Upper lobe of right lung (tissue), 1 donor: ENCODE data around the gene DPYSL3. TPM values are rescaled to one million over a fixed set of nuclear protein-coding genes. Genes with fewer than 3 reads are reported as not detected.
"Not testable (repeated sequence)": the region's sequence is repeated elsewhere in the genome, so short reads cannot be mapped to it uniquely, and the experiment has no call there.

ENCODE experiments used
- ATAC-seq: fragments of 200-7000 bp; cut with Tn5 transposase; one replicate; pipeline ENCODE4 v1.9.1; 2020; ENCODE audit warnings: mild to moderate bottlenecking, moderate library complexity
- DNase-seq: peaks from one replicate; pipeline ENCODE4 v3.0.0-alpha.2; 2020
- H3K27ac ChIP-seq: fragments of 200-600 bp; one replicate; pipeline ENCODE4 v1.8.0; 2022
- H3K27me3 ChIP-seq: fragments of 200-600 bp; one replicate; pipeline ENCODE4 v1.8.0; 2022; ENCODE audit warnings: mild to moderate bottlenecking
- H3K36me3 ChIP-seq: fragments of 200-600 bp; one replicate; pipeline ENCODE4 v1.8.0; 2022
- H3K4me1 ChIP-seq: fragments of 200-600 bp; one replicate; pipeline ENCODE4 v1.8.0; 2022
- H3K4me3 ChIP-seq: fragments of 200-600 bp; one replicate; pipeline ENCODE4 v1.8.0; 2022; ENCODE audit warnings: mild to moderate bottlenecking
- H3K9me3 ChIP-seq: fragments of 200-600 bp; one replicate; pipeline ENCODE4 v1.8.0; 2022
- CTCF ChIP-seq: fragments of 200-600 bp; IDR thresholded peaks from one replicate; pipeline ENCODE4 v1.8.0; 2022; ENCODE audit warnings: antibody characterized with exemption
- intact Hi-C: fragments of 100-400 bp; cut with DNase I; formaldehyde crosslinking; loops from one replicate; pipeline ENCODE4 v1.11.0; 2022
- total RNA-seq: library from RNA; stranded (reverse); fragmentation: NEBNext Ultra II Directional; extraction: Animal tissue kit (Norgen Biotek cat#: 25700); gene quantifications from one replicate; pipeline ENCODE4 v1.2.1, GENCODE V29; 2021
- donor health status: DM: no; HTN: yes; CAD: no; lungs with severe emphysema.

The DPYSL3 gene
- total RNA-seq, 1 donor from 2014 or later: 52.8 TPM

GRCh38 chr5:147375151-147375550, 134.7 kb downstream of the DPYSL3 start:
- no peak for DNase-seq
- intact Hi-C loops: loop anchor here (10.0 kb wide), 1 partner anchor 140 kb away; the partner anchor contains the start of gene STK32A
- H3K36me3 ChIP-seq: no peaks in the 10 kb centered on the region
- H3K4me1 ChIP-seq: no peaks in the 10 kb centered on the region
- ATAC-seq: no peak
- no peak overlapping the region for H3K27ac ChIP-seq
- H3K27me3 ChIP-seq: no peaks in the 10 kb centered on the region
- no peaks in the 10 kb centered on the region for H3K9me3 ChIP-seq
- TF ChIP-seq CTCF: no peak
- H3K4me3 ChIP-seq: no peak overlapping the region

- Histone ChIP-seq H3K36me3 (no peaks in the 10 kb centered on the region), H3K9me3 (no peaks in the 10 kb centered on the region), H3K27ac (no peak overlapping the region), H3K4me1 (no peaks in the 10 kb centered on the region), H3K4me3 (no peak overlapping the region), H3K27me3 (no peaks in the 10 kb centered on the region)
- no peak for DNase-seq
- intact Hi-C loops: loop anchor here (10.0 kb wide), 1 partner anchor 139 kb away; the partner anchor contains the start of gene STK32A
- no peak for TF ChIP-seq CTCF
- no peak for ATAC-seq
Measured at GRCh38 chr5:147373328-147373727, 136.5 kb downstream of the DPYSL3 start.

GRCh38 chr5:147372191-147372590, 137.7 kb downstream of the DPYSL3 start:
- intact Hi-C loops: loop anchor here (10.0 kb wide), 1 partner anchor 137 kb away; the partner anchor contains the start of gene STK32A
- TF ChIP-seq CTCF: no peak
- DNase-seq (no peak), ATAC-seq (no peak)
- no peak overlapping the region for H3K27ac ChIP-seq
- H3K9me3 ChIP-seq: no peaks in the 10 kb centered on the region
- H3K4me3 ChIP-seq: no peak overlapping the region
- no peaks in the 10 kb centered on the region for H3K36me3 ChIP-seq
- H3K27me3 ChIP-seq: no peaks in the 10 kb centered on the region
- no peaks in the 10 kb centered on the region for H3K4me1 ChIP-seq

GRCh38 chr5:147371290-147371689, 138.6 kb downstream of the DPYSL3 start:
- H3K36me3 ChIP-seq: no peaks in the 10 kb centered on the region
- H3K4me3 ChIP-seq: no peak overlapping the region
- ATAC-seq: no peak
- H3K27ac ChIP-seq: no peak overlapping the region
- no peak for DNase-seq
- H3K27me3 ChIP-seq: no peaks in the 10 kb centered on the region
- H3K9me3 ChIP-seq: no peaks in the 10 kb centered on the region
- intact Hi-C loops: loop anchor here (10.0 kb wide), 1 partner anchor 136 kb away; the partner anchor contains the start of gene STK32A
- TF ChIP-seq CTCF: no peak
- no peaks in the 10 kb centered on the region for H3K4me1 ChIP-seq

GRCh38 chr5:147369742-147370374, 140.0 kb downstream of the DPYSL3 start:
- peak; percentile 54 for ATAC-seq
- H3K27me3 ChIP-seq: no peaks in the 10 kb centered on the region
- intact Hi-C loops: loop anchor here (10.0 kb wide), 1 partner anchor 135 kb away; the partner anchor contains the start of gene STK32A
- no peaks in the 10 kb centered on the region for H3K36me3 ChIP-seq
- H3K4me1 ChIP-seq: no peaks in the 10 kb centered on the region
- TF ChIP-seq CTCF: peak; percentile 63
- no peak for DNase-seq
- no peak overlapping the region for H3K4me3 ChIP-seq
- no peaks in the 10 kb centered on the region for H3K9me3 ChIP-seq
- no peak overlapping the region for H3K27ac ChIP-seq

- H3K9me3 ChIP-seq, ATAC-seq, H3K36me3 ChIP-seq, H3K4me3 ChIP-seq, H3K27me3 ChIP-seq, intact Hi-C loops, DNase-seq, H3K27ac ChIP-seq, H3K4me1 ChIP-seq: not testable (repeated sequence)
Measured at GRCh38 chr5:147367381-147367780, 142.5 kb downstream of the DPYSL3 start.
